ENCODE results near the gene CLCNKA. TPM values are rescaled to one million over a fixed set of nuclear protein-coding genes. Genes with fewer than 3 reads are reported as not detected.
A peak's percentile ranks its signal among the peaks of the same experiment; 100 is the strongest.

Gene CLCNKA
- total and polyA plus RNA-seq, 3 experiments from 2014 or later: not detected

DNA sequence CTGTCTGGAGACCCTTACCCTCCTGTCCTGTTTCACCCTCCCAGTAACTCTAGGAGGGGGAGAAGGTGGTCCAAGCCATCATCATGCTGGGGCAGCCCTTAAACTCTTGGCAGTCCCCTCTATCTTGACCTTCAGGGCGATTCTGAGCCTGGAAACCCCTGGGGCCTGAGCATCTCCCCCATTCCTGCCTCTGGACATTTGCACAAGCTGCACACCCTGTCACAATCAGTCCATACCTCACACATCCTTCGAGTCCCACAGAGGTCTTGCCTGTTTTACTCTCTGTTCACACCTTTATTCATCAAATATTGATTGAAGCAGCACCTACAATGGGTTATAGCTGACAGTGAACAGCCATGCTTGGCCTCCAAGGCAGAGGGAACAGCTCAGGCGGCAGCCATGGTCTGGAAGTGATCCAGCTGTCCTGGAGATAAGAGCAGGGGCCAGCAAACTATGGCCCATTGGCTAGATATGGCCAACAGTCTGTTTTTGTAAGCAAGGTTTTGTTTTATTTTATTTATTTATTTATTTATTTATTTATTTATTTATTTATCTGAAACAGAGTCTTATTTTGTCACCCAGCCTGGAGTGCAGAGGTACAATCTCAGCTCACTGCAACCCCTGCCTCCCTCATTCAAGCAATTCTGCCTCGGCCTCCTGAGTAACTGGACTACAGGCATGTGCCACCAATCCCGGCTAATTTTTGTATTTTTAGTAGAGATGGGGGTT is 58.8 kb downstream of the CLCNKA start:
- Histone ChIP-seq H3K27ac (ENCODE audit: low read depth, low read length) (no peak overlapping the region), H3K4me1 (ENCODE audit: insufficient read depth, low read length) (peaks cover 12% of the 10 kb centered on the region), H3K4me3 (ENCODE audit: low read length) (no peak overlapping the region), H3K9me3 (ENCODE audit: low read length) (no peaks in the 10 kb centered on the region), H3K27me3 (ENCODE audit: insufficient read depth, low read length, poor library complexity, severe bottlenecking) (no peaks in the 10 kb centered on the region), H3K36me3 (ENCODE audit: insufficient read depth, low read length) (no peaks in the 10 kb centered on the region)
- Mint-ChIP-seq H3K27ac (peak overlapping the region in 4 of 8 donors; percentile 11 to 83 (median 36)), H3K27me3 (peaks cover 1 to 2% of the 10 kb centered on the region in 2 donors), H3K4me1 (peaks cover 7 to 12% (median 10%) of the 10 kb centered on the region in 3 donors), H3K36me3 (no peaks in the 10 kb centered on the region), H3K9me3 (no peaks in the 10 kb centered on the region), H3K4me3 (peak overlapping the region in 1 of 7 donors; percentile 24)
- ChIA-PET CTCF (interaction anchor here (0.7 to 7.9 kb wide), 5 partner anchors 85 to 283 kb away, joined by 3 to 196 read pairs (median 11); no protein-coding TSS in a partner anchor), POLR2A (no interaction called here)
- peak in 1 of 5 donors; percentile 18 for DNase-seq

DNA sequence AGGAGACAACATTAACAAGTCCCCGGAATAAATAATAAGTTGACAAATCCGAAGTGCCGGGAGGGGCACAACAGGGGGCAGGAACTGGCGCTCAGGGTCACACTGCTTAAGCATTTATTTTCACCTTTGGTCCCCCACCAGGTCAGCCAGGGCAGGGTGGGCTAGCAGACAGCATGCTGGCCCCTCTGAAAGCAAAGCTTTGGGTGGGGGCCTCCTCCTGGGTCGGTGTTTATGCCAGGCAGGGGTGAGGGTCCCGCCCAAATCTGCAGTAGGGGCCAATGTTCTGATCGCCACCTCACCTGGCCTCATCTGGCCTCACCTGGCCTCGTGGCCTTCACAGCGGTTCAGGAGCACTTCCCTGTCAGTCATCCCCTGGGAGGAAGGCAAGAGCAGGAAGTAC is 59.8 kb downstream of the CLCNKA start:
- no peaks in the 10 kb centered on the region for H3K36me3 ChIP-seq (ENCODE audit: insufficient read depth, low read length)
- no peak for DNase-seq
- H3K27ac ChIP-seq (ENCODE audit: low read depth, low read length): no peak overlapping the region
- Mint-ChIP-seq H3K36me3 (no peaks in the 10 kb centered on the region), H3K27ac (no peak overlapping the region), H3K9me3 (no peaks in the 10 kb centered on the region), H3K27me3 (peaks cover 0 to 1% of the 10 kb centered on the region in 2 donors), H3K4me3 (no peak overlapping the region), H3K4me1 (peaks cover 7 to 12% (median 10%) of the 10 kb centered on the region in 3 donors)
- ChIA-PET CTCF (interaction anchor here (0.6 to 7.9 kb wide), 12 partner anchors 9 to 170 kb away, joined by 3 to 196 read pairs (median 5); partner anchors contain the start of gene FAM131C), POLR2A (no interaction called here)
- H3K4me3 ChIP-seq (ENCODE audit: low read length): no peak overlapping the region
- H3K9me3 ChIP-seq (ENCODE audit: low read length): no peaks in the 10 kb centered on the region
- H3K4me1 ChIP-seq (ENCODE audit: insufficient read depth, low read length): peaks cover 12% of the 10 kb centered on the region
- H3K27me3 ChIP-seq (ENCODE audit: insufficient read depth, low read length, poor library complexity, severe bottlenecking): no peaks in the 10 kb centered on the region

DNA sequence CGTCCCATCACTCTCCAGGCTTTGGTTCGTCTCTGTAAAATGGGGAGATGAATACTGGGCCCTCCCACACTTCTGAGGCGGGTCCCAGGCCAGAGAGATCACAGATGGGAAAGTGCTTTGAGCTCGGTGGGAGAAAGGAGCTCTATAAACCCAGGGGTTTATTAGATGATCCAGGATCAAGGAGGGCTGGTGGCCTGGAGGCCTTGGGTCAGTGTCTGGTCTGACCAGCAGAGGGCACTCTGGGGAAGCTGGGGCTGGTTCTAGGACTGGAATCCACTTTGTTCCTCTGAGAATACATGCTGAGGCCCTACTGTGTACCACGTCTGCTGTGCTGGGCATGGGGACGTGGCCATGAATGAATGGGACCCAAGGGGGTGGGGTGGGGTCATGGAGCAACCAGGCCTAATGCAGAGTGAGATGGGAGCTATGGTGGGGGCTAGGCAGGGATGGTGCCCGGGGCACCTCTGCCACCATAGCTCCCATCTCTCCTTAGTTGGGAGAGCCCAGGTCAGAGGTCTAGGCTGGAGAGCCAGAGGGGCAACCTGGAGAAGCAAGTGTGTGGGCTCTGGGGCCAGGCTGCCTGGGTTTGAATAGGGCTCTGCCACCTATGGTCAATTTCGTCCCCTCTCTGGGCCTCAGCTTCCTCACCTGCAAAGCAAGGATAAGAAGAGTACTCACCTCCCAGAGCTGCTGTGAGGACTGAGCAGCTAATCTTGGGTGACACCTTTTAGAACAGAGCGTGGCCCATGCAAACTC is 60.6 kb downstream of the CLCNKA start:
- DNase-seq: peak; percentile 20 to 60 (median 42)
- Histone ChIP-seq H3K9me3 (ENCODE audit: low read length) (no peaks in the 10 kb centered on the region), H3K27me3 (ENCODE audit: insufficient read depth, low read length, poor library complexity, severe bottlenecking) (no peaks in the 10 kb centered on the region), H3K4me1 (ENCODE audit: insufficient read depth, low read length) (peaks cover 12% of the 10 kb centered on the region), H3K4me3 (ENCODE audit: low read length) (no peak overlapping the region), H3K36me3 (ENCODE audit: insufficient read depth, low read length) (no peaks in the 10 kb centered on the region), H3K27ac (ENCODE audit: low read depth, low read length) (no peak overlapping the region)
- CTCF ChIA-PET: interaction anchor here (0.6 to 7.9 kb wide), 14 partner anchors 10 to 280 kb away, joined by 3 to 196 read pairs (median 5); partner anchors contain the start of gene FAM131C
- peak overlapping the region in 2 of 8 donors; percentile 61 to 81 for H3K27ac Mint-ChIP-seq
- peaks cover 7 to 12% (median 10%) of the 10 kb centered on the region in 3 donors for H3K4me1 Mint-ChIP-seq
- H3K27me3 Mint-ChIP-seq: peaks cover 0 to 1% of the 10 kb centered on the region in 2 donors
- H3K9me3 Mint-ChIP-seq: no peaks in the 10 kb centered on the region
- H3K4me3 Mint-ChIP-seq: no peak overlapping the region
- no peaks in the 10 kb centered on the region for H3K36me3 Mint-ChIP-seq
- POLR2A ChIA-PET: no interaction called here

DNA sequence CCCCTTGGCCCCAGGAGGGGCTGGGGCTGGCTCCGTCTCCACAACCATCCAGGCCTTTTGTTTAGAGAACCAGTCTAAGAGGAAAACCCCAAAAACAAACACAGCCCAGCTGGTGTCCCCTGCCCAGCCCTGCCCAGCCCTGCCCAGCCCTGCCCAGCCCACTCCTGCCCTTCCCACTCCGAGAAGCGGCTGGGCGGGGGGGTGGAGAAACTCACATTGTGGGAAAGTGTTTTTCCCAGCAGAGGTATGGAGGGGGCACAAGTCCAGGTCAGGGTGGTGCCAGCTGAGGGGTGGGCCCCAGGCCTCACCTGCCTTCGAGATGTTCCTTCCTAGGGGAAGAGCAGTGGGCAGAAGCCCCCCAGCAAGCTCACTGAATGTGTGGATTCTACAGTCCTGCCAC is 61.6 kb downstream of the CLCNKA start:
- peaks cover 12% of the 10 kb centered on the region for H3K4me1 ChIP-seq (ENCODE audit: insufficient read depth, low read length)
- H3K27me3 ChIP-seq (ENCODE audit: insufficient read depth, low read length, poor library complexity, severe bottlenecking): no peaks in the 10 kb centered on the region
- DNase-seq: no peak
- POLR2A ChIA-PET: no interaction called here
- CTCF ChIA-PET: interaction anchor here (1.1 to 7.9 kb wide), 7 partner anchors 11 to 134 kb away, joined by 3 to 196 read pairs (median 5); partner anchors contain the start of gene FAM131C
- H3K27me3 Mint-ChIP-seq: peaks cover 0 to 1% of the 10 kb centered on the region in 2 donors
- no peaks in the 10 kb centered on the region for H3K36me3 ChIP-seq (ENCODE audit: insufficient read depth, low read length)
- H3K36me3 Mint-ChIP-seq: no peaks in the 10 kb centered on the region
- H3K4me3 Mint-ChIP-seq: no peak overlapping the region
- H3K27ac ChIP-seq (ENCODE audit: low read depth, low read length): no peak overlapping the region
- no peak overlapping the region for H3K4me3 ChIP-seq (ENCODE audit: low read length)
- no peaks in the 10 kb centered on the region for H3K9me3 ChIP-seq (ENCODE audit: low read length)
- no peak overlapping the region for H3K27ac Mint-ChIP-seq
- no peaks in the 10 kb centered on the region for H3K9me3 Mint-ChIP-seq
- H3K4me1 Mint-ChIP-seq: peaks cover 7 to 9% (median 7%) of the 10 kb centered on the region in 3 donors

Other genes starting within 250 kb of the CLCNKA start
- gene UQCRHL, start 214.4 kb upstream of the CLCNKA start, total RNA-seq: 1 to 10 TPM; 1.7 to 2.0 TPM
- 0.95 TPM for gene UQCRHL, start 214.4 kb upstream of the CLCNKA start, polyA plus RNA-seq
- gene SPEN, start 174.3 kb upstream of the CLCNKA start, total RNA-seq: 10 to 100 TPM; 63.1 to 66.3 TPM
- gene SPEN, start 174.3 kb upstream of the CLCNKA start, polyA plus RNA-seq: 35.6 TPM
- gene ZBTB17, start 45.9 kb upstream of the CLCNKA start, total RNA-seq: 10 to 100 TPM; 49.9 to 51.5 TPM
- 24.7 TPM for gene ZBTB17, start 45.9 kb upstream of the CLCNKA start, polyA plus RNA-seq
- gene SRARP, start 17.8 kb upstream of the CLCNKA start, total RNA-seq: not detected
- gene SRARP, start 17.8 kb upstream of the CLCNKA start, polyA plus RNA-seq: not detected
- gene HSPB7, start 4.0 kb upstream of the CLCNKA start, total RNA-seq: not detected
- not detected for gene HSPB7, start 4.0 kb upstream of the CLCNKA start, polyA plus RNA-seq
- not detected for gene CLCNKB, start 21.7 kb downstream of the CLCNKA start, total RNA-seq
- not detected for gene CLCNKB, start 21.7 kb downstream of the CLCNKA start, polyA plus RNA-seq
- under 1 TPM; 0.62 to 0.66 TPM for gene FAM131C, start 51.6 kb downstream of the CLCNKA start, total RNA-seq
- gene FAM131C, start 51.6 kb downstream of the CLCNKA start, polyA plus RNA-seq: not detected
- gene EPHA2, start 134.0 kb downstream of the CLCNKA start, total RNA-seq: not detected
- not detected for gene EPHA2, start 134.0 kb downstream of the CLCNKA start, polyA plus RNA-seq
- 1 to 10 TPM; 6.8 to 7.8 TPM for gene ARHGEF19, start 190.6 kb downstream of the CLCNKA start, total RNA-seq
- 12.7 TPM for gene ARHGEF19, start 190.6 kb downstream of the CLCNKA start, polyA plus RNA-seq
- gene CPLANE2, start 215.1 kb downstream of the CLCNKA start, total RNA-seq: 1 to 10 TPM; 5.2 to 5.6 TPM
- gene CPLANE2, start 215.1 kb downstream of the CLCNKA start, polyA plus RNA-seq: 2.6 TPM

Measured in CD8-positive, alpha-beta memory T cell (primary cell).